ENCODE results near the gene AP2A1. TPM values are rescaled to one million over a fixed set of nuclear protein-coding genes. Genes with fewer than 3 reads are reported as not detected.
"Not testable (repeated sequence)": the region's sequence is repeated elsewhere in the genome, so short reads cannot be mapped to it uniquely, and the experiment has no call there.

The AP2A1 gene
- total RNA-seq: 10 to 100 TPM; 44.9 to 87.2 TPM
- polyA plus RNA-seq: 10 to 100 TPM; 31.5 to 64.0 TPM
- long read RNA-seq, donor 1, transcript AP2A1-208 (1 exons, 2,238 nt): major isoform, 20 of 46 reads
- long read RNA-seq, donor 1, transcript AP2A1-201 (23 exons, 3,388 nt): minor isoform, 8 of 46 reads
- long read RNA-seq, donor 1, partial matches to known transcripts: 18 of 46 reads
- long read RNA-seq, donor 1, other reads (novel, unspliced or antisense): 0 of 46 reads
- long read RNA-seq, donor 2, transcript AP2A1-208 (1 exons, 2,238 nt): major isoform, 18 of 37 reads
- long read RNA-seq, donor 2, partial matches to known transcripts: 11 of 37 reads
- long read RNA-seq, donor 2, other reads (novel, unspliced or antisense): 6 of 37 reads
- long read RNA-seq, donor 3, transcript AP2A1-208 (1 exons, 2,238 nt): major isoform, 8 of 8 reads
- long read RNA-seq, donor 3, partial matches to known transcripts: 0 of 8 reads
- long read RNA-seq, donor 3, other reads (novel, unspliced or antisense): 0 of 8 reads
- long read RNA-seq, donor 4, transcript AP2A1-208 (1 exons, 2,238 nt): major isoform, 10 of 18 reads
- long read RNA-seq, donor 4, partial matches to known transcripts: 5 of 18 reads
- long read RNA-seq, donor 4, other reads (novel, unspliced or antisense): 0 of 18 reads
- long read RNA-seq, donor 5, transcript AP2A1-208 (1 exons, 2,238 nt): major isoform, 18 of 34 reads
- long read RNA-seq, donor 5, partial matches to known transcripts: 11 of 34 reads
- long read RNA-seq, donor 5, other reads (novel, unspliced or antisense): 0 of 34 reads

GRCh38 chr19:49766930-49767299 is at the start of gene AP2A1:
Gene AP2A1, plus strand, starts transcription at chr19:49767001. Its CDS starts 133 bp downstream, at chr19:49767134.
- DNase-seq (no peak), ATAC-seq (ENCODE audit: insufficient read depth, low FRiP score) (no peak)
- peaks cover 0 to 2% (median 0%) of the 10 kb centered on the region in 4 donors for H3K36me3 ChIP-seq (ENCODE audit: control insufficient read depth in 4 of 4, insufficient read depth in 4 of 4, low read length in 4 of 4)
- H3K27ac ChIP-seq (ENCODE audit: low read depth in 1 of 2, low read length in 1 of 2): peak within 1 kb of the TSS; percentile 92 to 98
- peak within 1 kb of the TSS; percentile 86 to 91 for H3K9ac ChIP-seq (ENCODE audit: insufficient read depth in 1 of 2, low read length in 2 of 2)
- no peaks in the 10 kb centered on the region for H3K9me3 ChIP-seq (ENCODE audit: control insufficient read depth in 4 of 4, insufficient read depth in 3 of 4, low read length in 3 of 4)
- peaks cover 0 to 23% (median 5%) of the 10 kb centered on the region in 5 donors for H3K4me1 ChIP-seq (ENCODE audit: control insufficient read depth in 5 of 5, insufficient read depth in 5 of 5, low read length in 5 of 5)
- WGBS, 2 donors: 2% methylated on average over 29 to 35 of the region's 38 CpGs
- H3K4me3 ChIP-seq: peak within 1 kb of the TSS; percentile 82
- no peak for TF ChIP-seq CTCF (IDR thresholded peaks at IDR 0.05; ENCODE audit: control extremely low read depth, extremely low read depth)
- no peaks in the 10 kb centered on the region for H3K27me3 ChIP-seq (ENCODE audit: control insufficient read depth in 3 of 3, insufficient read depth in 3 of 3, low read length in 2 of 3)

GRCh38 chr19:49718511-49718910 is 48.3 kb upstream of the AP2A1 start:
- no peaks in the 10 kb centered on the region for H3K27me3 ChIP-seq (ENCODE audit: control insufficient read depth in 3 of 3, insufficient read depth in 3 of 3, low read length in 2 of 3)
- ATAC-seq (ENCODE audit: insufficient read depth, low FRiP score) (no peak), DNase-seq (peak in 2 of 3 donors; percentile 75 to 83)
- 86 to 92% methylated on average over 8 of the region's 8 CpGs for WGBS, 2 donors
- H3K27ac ChIP-seq (ENCODE audit: low read depth in 1 of 2, low read length in 1 of 2): no peak overlapping the region
- no peak overlapping the region for H3K4me3 ChIP-seq
- H3K9ac ChIP-seq (ENCODE audit: insufficient read depth in 1 of 2, low read length in 2 of 2): no peak overlapping the region
- H3K9me3 ChIP-seq (ENCODE audit: control insufficient read depth in 4 of 4, insufficient read depth in 3 of 4, low read length in 3 of 4): no peaks in the 10 kb centered on the region
- H3K36me3 ChIP-seq (ENCODE audit: control insufficient read depth in 4 of 4, insufficient read depth in 4 of 4, low read length in 4 of 4): no peaks in the 10 kb centered on the region
- TF ChIP-seq CTCF (IDR thresholded peaks at IDR 0.05; ENCODE audit: control extremely low read depth, extremely low read depth): no peak
- peaks cover 0 to 4% (median 0%) of the 10 kb centered on the region in 5 donors for H3K4me1 ChIP-seq (ENCODE audit: control insufficient read depth in 5 of 5, insufficient read depth in 5 of 5, low read length in 5 of 5)

DNA sequence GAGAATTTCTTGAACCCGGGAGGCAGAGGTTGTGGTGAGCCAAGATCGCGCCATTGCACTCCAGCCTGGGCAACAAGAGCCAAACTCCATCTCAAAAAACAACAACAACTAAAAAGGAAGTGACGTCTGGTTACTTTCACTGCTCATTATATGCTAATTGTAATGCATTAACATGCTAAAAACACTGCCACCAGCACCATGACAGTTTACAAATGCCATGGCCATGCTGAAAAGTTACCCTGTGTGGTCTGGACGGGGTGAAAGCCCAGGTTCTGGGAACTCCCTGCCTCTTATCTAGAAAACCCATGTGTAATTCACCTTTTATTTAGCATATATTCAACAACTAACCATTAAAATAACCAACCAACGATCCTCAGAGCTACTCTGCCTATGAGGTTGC is 47.8 kb upstream of the AP2A1 start:
- Histone ChIP-seq H3K4me3 (no peak overlapping the region), H3K27me3 (ENCODE audit: control insufficient read depth in 3 of 3, insufficient read depth in 3 of 3, low read length in 2 of 3) (no peaks in the 10 kb centered on the region), H3K9me3 (ENCODE audit: control insufficient read depth in 4 of 4, insufficient read depth in 3 of 4, low read length in 3 of 4) (no peaks in the 10 kb centered on the region), H3K36me3 (ENCODE audit: control insufficient read depth in 4 of 4, insufficient read depth in 4 of 4, low read length in 4 of 4) (no peaks in the 10 kb centered on the region), H3K27ac (ENCODE audit: low read depth in 1 of 2, low read length in 1 of 2) (no peak overlapping the region), H3K4me1 (ENCODE audit: control insufficient read depth in 5 of 5, insufficient read depth in 5 of 5, low read length in 5 of 5) (peaks cover 0 to 4% (median 0%) of the 10 kb centered on the region in 5 donors), H3K9ac (ENCODE audit: insufficient read depth in 1 of 2, low read length in 2 of 2) (no peak overlapping the region)
- DNase-seq: peak in 1 of 3 donors; percentile 22
- no peak for TF ChIP-seq CTCF (IDR thresholded peaks at IDR 0.05; ENCODE audit: control extremely low read depth, extremely low read depth)
- no peak for ATAC-seq (ENCODE audit: insufficient read depth, low FRiP score)
- 80 to 82% methylated on average over 6 of the region's 6 CpGs for WGBS, 2 donors

DNA sequence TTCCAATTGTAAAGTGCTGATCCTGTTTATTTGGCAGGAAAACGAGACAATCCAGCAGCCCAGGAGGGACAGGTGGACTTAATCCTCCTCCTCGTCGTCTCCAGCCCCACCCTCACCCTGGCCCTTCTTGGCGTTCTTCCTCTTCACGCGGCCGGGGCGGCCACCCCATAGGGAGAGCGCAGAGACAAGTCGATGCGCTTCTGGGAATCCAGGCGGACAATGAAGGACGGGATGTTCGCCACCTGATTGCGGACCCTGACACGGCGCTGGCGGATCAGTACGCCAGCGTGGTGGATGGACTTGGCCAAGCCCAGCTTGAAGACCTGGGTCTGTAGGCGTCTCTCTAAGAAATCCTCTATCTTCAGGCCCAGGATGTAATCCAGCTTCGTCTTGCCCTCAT is 47.4 kb upstream of the AP2A1 start:
- H3K27ac ChIP-seq (ENCODE audit: low read depth in 1 of 2, low read length in 1 of 2); ATAC-seq (ENCODE audit: insufficient read depth, low FRiP score); DNase-seq; H3K36me3 ChIP-seq (ENCODE audit: control insufficient read depth in 4 of 4, insufficient read depth in 4 of 4, low read length in 4 of 4); H3K4me1 ChIP-seq (ENCODE audit: control insufficient read depth in 5 of 5, insufficient read depth in 5 of 5, low read length in 5 of 5); H3K9me3 ChIP-seq (ENCODE audit: control insufficient read depth in 4 of 4, insufficient read depth in 3 of 4, low read length in 3 of 4); H3K4me3 ChIP-seq; H3K27me3 ChIP-seq (ENCODE audit: control insufficient read depth in 3 of 3, insufficient read depth in 3 of 3, low read length in 2 of 3); H3K9ac ChIP-seq (ENCODE audit: insufficient read depth in 1 of 2, low read length in 2 of 2): not testable (repeated sequence)
- 81 to 93% methylated on average over 22 of the region's 22 CpGs for WGBS, 2 donors
